UCSD-AML1 (cell line): ENCODE data around the gene MCUB.

Experiments used
- DNase-seq: peaks from one replicate; lab custom pipeline; 2025; ENCODE audit not compliant: unreplicated experiment; lab: John Stamatoyannopoulos, UW

The MCUB gene

DNA sequence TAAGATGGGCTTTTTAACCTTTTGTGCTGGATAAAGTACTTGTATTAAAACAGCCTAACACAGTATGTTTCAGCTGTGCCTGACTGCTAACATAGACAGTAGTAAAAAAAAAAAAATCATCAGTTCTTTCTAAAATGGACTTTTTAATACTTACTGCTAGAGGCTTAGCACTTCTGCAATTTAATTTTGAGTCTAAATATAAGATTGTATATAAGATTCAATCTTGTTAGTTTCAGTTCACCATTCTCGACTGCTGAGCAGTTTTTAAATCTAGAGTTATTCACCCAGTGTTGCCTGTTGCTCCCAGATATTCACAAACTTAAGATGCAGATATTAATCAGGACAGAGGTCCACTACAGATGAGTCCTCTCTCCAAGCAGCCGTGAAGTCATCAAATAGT, 163.1 kb downstream of the MCUB start:
- no peak for DNase-seq

DNA sequence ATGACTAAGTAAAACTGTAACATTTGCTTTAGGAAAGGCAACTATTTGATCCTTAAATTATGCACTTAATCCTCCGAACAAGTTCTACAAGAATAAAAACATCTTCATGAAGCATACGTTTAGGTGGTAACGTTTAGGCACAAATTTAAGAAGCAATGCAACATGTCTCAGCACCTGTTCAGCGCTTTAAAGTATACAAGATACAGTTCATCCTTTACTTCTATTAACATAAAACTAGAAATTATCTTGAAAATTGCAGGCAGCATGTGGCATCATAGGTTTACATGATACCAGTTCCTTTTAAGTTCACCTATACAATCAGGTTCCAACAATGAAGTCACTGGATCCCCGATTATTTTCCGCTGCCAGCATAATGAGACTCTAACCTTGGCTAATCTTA, 168.3 kb downstream of the MCUB start:
- DNase-seq = no peak

DNA sequence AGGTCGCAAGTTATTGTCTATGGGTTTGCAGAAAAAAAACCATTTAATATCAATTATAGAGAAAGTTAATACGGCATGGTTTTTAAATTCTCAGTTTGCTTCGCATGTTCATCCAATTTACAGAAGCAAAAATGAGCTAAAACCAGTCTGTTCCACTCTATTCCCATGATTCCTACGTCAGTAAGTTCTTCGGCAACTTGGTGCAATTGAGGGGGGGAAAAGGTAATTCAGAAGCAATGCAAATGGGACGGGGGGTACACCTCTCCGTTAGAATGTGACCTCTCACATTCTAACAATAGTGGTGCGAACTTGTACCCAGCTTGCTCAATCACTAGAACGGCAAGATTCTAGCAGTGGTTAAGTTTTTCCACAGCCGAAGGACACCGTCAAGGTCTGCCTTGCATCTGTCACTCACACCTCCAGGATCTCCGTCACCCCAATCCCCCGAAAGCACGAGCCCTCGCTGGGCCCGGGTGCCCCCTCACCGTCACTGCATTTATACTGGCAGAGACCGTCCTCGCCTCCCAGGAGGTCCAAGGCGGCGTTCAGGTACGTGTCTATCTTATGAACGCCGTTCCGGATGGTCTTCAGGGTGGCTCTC, 169.2 kb downstream of the MCUB start:
- no peak for DNase-seq

DNA sequence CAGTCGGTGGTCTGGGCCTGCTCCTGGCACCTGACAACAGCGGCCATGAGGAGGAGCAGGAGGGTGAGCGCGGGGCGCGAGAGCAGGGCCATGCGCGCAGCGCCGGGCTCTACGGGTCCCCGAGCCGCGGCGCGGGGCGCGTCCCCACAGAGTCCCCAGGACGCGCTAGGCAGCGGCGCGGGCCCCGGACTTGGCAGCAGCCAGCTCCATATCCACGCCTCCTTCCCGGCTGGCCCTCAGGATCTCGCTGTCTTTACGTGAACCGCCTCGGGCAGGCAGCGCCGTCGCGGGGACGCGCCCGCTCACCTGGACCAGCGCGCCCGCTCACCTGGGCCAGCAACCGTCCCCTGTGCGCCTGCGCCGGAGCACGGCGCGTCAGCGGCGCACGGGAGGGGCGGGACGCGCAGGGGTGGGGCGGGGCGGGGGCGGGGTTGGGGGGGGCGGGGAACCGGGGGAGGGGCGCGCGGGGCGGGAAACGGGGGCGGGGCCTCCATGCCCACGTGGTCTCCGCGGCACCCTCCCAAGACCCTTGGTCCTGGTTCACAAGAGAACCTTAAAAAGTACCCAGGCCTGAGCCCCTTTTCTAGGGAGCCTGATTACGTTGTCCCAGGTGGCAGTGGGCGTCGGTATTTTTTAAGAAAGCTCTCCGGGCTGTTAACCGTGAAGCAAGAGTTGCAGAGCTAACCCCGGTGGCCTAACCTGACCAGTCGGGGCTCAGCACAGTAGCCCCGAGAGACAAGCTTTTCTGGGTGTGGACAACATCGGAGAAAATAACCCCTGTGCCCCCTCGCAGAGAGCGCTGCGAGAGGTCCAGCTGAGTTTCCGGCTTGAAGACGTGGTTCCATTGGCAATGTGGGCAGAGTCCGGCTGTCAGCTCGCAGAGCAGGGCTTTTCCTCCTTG, 169.9 kb downstream of the MCUB start, which contains the start of gene PLA2G12A:
PLA2G12A (minus strand) TSS at position 353 of the 901 bp plus-strand sequence; CDS start at position 92, 261 bp downstream.
- DNase-seq = peak; percentile 74

DNA sequence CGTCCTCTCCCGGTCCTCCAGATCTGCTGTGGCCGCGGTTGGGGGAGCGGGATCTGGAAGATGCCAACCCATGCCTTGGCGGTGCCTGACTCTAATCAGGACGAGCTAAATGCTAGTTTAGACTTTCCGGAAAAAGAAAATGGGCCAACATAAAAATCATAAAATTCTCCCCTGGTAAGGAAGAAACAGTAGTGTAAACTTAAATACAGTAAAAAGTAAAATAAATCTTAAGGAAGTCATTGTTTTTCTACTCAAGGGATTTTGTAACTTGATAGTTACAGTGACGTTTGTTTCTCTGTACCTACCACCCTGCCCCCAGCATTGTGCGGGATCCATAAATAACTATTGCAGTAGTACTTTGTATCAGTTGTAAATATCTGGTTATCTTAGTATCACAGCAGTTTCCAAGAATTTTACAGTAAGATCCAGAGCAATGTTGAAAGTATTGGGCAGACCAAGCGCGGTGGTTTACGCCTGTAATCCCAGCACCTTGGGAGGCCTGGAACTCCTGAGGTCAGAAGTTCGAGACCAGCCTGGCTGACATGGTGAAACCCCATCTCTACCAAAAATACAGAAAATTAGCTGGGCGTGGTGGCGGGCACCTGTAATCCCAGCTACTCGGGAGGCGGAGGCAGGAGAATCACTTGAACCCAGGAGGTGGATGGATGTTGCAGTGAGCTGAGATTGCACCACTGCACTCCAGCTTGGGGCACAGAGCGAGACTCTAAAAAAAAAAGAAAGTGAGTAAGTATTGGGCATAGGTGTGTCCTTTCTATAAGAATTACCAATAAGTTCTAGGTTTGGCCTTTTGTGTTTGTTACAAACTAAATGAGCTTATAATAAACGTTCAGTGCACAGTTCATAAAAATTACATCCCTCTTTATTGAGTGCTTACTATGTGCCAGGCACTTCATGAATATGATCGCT, 170.8 kb downstream of the MCUB start:
- no peak for DNase-seq

DNA sequence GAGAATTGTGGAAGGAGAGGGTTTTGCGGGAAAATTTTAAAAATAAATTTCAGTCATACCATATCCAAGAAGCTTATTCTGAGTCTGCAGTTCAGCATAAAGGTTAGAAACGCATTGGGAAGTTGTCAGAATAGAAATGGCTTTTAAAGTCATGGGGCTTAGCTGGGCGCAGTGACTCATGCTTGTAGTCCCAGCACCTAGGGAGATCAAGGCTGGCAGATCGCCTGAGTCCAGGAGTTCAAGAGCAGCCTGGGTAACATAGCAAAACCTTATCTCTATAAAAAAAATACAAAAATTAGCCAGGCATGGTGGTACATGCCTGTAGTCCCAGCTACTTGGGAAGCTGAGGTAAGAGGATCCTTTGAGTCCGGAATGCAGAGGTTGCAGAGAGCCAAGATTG, 173.7 kb downstream of the MCUB start:
- no peak for DNase-seq

DNA sequence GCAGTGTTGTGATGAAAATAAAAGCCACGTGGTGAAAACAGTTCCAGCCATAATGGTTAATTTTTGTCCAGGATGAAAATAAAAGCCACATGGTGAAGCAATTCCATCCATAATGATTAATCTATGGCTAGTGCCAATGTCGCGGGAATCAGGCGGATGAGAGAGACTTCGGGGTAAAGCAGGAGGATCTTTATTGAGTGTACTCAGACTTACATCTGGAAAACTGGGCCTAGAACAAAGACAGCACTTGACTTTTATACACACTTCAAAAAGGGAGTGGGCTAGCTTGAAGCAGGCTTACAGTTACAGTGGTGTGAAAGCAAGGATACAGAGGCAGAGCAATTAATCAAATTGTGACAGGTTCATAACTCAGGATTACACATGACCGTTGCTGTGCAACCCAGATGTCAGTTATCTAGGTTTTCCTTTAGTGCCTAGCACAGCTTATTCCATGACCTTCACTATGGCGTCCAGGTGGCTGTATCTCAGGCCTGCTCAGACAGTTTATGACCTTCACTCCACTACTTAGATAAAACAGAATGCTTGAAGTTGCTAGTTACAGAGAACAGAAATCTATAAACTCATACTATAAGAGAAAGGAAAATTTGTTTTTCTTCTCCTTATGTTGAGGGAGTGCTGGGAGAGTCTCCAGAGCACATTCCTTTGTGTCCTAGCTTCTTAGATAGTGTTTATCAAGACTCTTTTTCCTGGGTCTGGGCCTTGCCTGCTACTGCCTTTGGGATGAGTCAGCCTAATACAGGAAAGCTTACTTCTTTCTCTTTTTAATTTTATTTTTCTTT, 175.7 kb downstream of the MCUB start:
- DNase-seq = no peak
